ENCODE results near the gene FHOD3.

The FHOD3 gene

GRCh38 chr18:36297417-36298125 lies at the start of gene FHOD3:
FHOD3 (plus strand) TSS chr18:36297713; CDS start chr18:36297836, 123 bp downstream.
- DNase-seq (ENCODE audit: low read depth), result no peak

DNA sequence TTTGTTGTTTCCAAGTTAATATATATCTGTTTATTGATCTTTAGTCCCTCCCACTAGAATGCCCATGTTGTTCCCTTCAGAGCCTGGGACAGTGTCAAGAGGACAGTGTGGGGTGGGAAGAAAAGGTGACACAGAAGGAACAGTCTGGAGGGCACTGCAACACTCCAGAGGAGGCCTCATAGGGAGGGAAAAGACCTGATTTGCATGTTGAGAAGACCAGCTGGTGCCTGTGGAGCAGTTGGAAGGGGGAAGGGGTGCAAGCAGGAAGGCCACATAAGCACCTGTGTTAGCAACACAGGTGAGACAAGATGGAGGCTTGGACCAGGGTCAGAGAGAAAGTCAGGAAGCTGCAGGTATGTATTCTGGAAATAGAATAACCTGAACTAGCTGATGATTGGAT lies 48.1 kb upstream of the FHOD3 start:
- DNase-seq (ENCODE audit: low read depth), result no peak

DNA sequence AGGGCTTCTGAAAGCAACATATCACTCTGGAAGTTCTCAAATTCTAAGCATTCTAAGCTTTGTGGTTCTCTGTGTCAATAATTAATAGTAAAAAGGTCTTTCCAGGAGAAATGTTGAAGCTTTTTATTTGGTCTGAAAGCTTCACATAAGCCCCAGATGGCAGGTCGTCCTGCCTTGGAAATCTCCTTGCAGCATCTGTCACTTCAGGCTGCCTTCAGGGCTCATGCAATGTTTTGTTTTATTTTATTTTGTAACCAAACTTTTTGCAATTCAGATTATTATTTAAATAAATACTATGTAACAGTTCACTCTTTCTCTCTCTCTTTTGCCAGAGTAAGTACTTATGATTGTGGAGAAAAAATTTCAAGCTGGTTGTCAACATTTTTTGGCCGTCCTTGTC lies 46.7 kb upstream of the FHOD3 start:
- no peak for DNase-seq (ENCODE audit: low read depth)

- no peak for DNase-seq (ENCODE audit: low read depth)
Measured at GRCh38 chr18:36255072-36255698, 42.3 kb upstream of the FHOD3 start.

DNA sequence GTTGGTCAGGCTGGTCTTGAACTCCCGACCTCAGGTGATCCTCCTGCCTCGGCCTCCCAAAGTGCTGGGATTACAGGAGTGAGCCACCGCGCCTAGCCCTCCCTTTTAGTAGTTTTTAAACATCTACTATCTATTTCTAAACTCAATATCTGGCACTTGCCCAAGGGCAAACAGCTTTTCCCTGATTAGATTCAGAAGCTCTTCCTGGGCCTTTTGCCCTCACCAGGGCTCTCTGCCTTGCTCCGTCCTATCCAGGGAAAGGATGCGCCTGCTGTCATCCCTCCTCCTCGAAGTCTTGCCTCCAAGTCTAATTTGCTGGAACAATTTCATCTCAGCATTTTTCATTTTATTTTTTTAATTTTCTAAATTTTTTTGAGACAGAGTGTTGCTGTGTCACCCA lies 41.4 kb upstream of the FHOD3 start:
- DNase-seq (ENCODE audit: low read depth), result no peak

GRCh38 chr18:36262971-36263370 lies 34.5 kb upstream of the FHOD3 start:
- DNase-seq (ENCODE audit: low read depth), result no peak

DNA sequence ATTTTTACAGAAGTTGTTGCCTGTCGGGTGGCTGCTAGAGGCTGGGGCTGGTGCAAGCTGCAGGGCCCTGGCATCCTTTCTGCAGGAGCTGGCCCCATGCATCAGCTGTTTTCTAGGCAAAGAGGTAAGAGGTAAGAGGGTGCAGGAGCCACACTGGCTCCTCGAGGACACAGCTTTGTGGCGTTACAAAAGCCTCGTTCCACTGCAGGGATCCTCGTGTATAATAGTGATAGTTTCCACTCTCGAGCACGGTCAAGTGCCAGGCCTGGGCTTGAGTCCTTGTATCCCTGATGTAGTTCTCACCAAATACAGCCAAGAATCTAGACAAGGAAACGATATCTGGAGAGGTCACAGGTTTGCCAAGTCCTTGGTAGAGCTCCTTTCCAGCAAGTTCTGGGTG lies 33.2 kb upstream of the FHOD3 start:
- no peak for DNase-seq (ENCODE audit: low read depth)

DNA sequence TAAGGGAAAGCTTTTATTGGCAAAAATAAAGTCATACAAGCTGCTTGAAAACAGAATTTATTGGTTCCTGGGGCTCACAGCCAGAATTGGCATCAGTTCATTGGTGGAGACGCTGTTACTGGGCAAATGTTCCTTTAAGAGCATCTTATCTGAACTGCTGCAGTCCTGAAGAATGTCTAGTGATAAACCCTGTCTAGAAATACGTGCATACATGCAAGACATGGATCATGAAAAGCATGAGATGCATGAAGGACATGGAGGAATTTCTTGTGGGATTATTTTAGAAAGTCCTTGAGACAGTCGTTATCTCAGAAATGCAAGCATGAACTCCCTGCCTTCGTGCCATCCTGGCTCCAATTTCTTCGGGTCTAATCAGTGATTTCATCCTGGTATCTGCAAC lies 32.5 kb upstream of the FHOD3 start:
- DNase-seq (ENCODE audit: low read depth), result no peak

GRCh38 chr18:36269157-36269556 lies 28.4 kb upstream of the FHOD3 start:
- DNase-seq (ENCODE audit: low read depth), result no peak

DNA sequence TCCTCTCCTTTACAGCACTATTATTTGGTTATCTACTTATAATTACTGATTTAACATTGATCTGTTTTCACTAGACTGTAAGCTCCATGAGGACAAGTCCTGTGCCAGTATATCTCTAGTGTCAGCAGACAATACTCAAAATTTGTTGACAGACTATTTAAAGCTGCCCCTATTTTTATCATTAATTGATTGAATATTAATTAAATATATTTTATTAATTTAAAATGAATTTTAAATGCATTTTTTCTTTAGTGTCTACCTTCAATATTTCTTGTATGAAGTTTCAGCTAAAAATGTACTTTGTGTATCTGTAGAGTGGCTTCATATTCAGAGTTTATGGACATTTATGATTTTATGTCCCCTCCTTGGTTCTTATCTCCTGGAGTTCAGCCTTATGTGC lies 26.4 kb upstream of the FHOD3 start:
- DNase-seq (ENCODE audit: low read depth), result no peak

DNA sequence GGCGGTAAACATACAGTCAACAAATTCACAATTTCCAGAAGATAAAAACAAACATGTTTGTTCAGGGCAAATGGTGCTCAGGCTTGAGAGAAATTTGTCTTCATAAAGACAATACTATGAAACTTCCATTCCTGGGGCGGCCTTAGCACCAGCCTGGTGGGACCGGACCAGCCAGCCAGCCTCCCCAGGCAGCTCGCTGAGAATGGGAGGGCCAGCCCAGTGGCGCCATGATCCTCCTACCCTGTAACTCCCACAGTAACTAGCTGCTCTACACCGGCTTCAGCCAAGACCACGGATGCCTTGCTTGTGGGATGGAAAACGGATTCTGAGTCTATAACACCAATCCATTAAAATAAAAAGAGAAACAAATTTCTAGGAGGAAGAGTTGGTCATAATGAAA lies 24.2 kb upstream of the FHOD3 start:
- no peak for DNase-seq (ENCODE audit: low read depth)

DNA sequence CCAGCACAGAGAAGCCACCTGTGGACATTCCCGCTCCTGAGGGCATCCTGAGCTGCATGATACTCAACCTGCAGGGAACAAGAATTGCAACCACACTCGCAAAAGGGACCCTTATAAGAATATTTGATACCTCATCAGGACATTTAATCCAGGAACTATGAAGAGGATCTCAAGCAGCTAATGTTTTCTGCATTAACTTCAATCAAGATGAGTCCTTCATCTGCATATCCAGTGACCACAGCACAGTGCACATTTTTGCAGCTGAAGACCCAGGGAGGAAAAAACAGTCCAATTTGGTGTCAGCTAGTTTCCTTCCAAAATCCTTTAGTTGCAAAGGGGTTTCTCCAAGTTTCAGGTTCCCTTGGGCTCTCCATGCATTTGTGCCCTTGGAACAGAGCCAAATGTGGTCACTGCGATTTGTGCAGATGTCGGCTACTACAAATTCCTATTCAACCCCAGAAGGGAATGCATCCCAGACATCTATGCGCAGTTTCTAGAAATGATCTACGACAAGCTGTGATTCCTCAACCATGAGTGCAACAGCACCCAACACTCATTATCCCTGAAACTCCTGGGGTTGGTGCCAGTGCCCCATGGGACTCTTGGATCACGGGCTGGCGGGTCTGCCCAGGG lies 23.3 kb upstream of the FHOD3 start:
- no peak for DNase-seq (ENCODE audit: low read depth)

DNA sequence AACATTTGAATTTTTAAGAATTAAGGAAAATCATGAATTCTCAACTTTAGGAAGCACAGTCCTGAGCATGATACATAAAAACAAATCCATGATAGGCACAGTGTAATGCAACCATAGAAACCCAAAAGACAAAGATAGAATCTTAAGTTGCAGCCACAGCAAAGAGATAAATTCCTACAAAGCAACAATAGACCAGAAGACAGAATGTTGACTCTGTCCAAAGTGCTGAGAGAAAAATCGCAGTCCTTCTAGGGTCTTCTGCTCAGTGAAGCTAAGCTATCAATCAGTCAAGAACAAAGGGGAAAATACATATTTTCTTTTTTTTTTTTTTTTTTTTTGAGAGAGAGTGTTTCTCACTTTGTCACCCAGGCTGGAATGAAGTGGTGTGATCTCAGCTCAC lies 22.0 kb upstream of the FHOD3 start:
- DNase-seq (ENCODE audit: low read depth), result no peak

DNA sequence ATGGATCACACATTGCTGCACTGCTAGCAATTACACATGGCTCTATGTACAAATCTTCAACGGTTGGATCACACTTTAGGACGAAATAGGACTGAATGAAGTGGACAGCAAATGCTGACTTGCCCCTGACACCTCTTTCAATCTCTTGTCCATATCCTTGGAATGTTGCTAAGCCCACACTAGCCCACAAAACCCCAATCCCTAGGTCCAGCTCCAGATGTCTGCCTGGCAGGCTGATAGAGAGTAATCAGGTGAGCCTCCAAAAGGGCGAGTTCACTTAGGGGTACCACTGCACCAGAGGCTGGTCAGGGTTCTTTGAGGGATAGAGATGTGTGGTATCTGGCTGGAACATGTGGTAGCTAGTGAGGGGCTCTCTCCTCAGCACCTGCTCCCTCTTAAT lies 18.5 kb upstream of the FHOD3 start:
- DNase-seq (ENCODE audit: low read depth), result no peak

DNA sequence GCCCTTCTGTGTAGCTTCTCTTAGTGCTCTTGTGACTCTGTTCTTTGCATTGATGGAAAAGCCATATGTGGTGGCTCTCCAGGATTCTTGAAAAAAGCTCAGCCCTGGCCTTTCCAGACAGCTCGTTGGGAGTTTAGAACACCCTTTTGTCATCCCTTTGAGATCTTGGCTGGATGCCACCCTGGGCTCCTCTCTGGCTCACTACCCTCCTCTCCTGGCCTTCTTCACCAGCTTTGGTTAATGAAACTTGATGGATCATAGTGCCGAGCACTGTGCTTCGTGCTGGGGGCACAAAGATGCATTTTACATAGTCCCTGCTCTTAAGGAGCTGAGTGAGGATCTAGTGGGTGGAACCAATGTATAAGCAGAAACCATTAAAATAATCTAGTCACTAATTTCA lies 15.6 kb upstream of the FHOD3 start:
- no peak for DNase-seq (ENCODE audit: low read depth)

GRCh38 chr18:36283448-36283847 lies 14.1 kb upstream of the FHOD3 start:
- no peak for DNase-seq (ENCODE audit: low read depth)

DNA sequence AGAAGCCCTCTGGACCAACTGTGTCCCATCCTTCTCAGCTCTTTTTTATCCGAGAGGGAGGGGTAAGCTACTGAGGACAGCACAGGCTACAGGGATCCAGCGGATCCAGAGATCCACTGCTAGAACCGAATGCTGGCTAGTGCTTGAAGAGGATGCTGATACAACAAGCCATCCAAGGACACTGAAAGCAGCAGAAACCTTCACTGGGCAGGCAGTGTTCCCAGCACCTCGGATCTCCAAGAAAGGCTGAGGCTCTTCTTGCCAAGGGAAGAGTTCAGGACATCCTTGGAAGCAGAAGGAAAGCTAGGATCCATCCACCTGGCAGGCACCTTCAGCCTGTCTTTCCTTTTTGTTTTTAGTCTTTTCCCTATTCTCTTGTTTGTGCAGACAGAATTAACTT lies 13.2 kb upstream of the FHOD3 start:
- DNase-seq (ENCODE audit: low read depth), result no peak

DNA sequence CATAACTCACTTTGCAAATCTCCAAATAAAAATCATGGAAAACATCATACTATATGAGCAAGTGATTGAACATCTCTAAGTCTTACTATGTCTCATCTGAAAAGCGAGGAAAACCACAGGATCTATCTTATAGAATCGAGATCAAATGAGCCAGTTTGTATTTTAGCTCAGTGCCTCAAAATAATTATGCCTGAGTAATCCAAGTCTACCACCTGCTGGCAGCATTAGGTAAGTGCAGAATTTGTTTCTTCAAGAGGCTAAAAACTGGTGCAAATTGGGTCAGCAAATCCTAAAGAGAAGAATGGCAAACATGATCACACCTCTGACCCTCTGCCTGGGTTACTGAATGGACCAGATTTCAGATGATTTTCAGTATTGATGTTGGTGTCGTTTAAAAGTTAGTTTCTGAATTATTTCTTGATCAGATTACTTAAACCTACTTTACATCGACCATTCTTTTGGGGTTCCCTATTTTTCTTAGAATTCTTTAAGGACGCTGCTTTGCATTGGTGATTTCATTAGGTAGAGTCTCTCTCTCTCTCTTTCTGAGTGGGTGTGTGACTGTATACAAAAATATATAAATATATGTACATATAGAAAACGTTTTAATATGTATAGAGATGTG lies 12.7 kb upstream of the FHOD3 start:
- no peak for DNase-seq (ENCODE audit: low read depth)

GRCh38 chr18:36287653-36288052 lies 9.9 kb upstream of the FHOD3 start:
- no peak for DNase-seq (ENCODE audit: low read depth)

GRCh38 chr18:36288689-36289088 lies 8.8 kb upstream of the FHOD3 start:
- no peak for DNase-seq (ENCODE audit: low read depth)

GRCh38 chr18:36294031-36294430 lies 3.5 kb upstream of the FHOD3 start:
- DNase-seq (ENCODE audit: low read depth), result no peak

DNA sequence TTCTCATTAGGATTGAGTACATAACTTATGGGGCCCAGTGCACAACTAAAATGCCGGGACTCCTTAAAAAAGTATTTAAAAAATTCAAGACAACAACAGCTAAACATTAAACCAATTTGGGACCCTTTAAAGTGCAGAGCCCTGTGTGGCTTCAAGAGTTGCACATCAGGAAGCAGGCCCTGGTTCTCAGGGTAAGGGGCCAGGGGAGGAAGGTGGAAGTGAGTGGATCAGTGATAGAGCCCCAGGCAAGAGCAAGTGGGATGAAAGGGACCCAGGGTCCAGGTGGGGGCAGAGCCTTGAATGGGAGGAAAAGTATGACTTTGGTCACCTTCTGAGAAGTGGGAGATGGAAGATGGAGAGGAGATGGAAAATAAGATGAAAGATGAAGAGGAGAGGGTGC lies 2.3 kb upstream of the FHOD3 start:
- DNase-seq (ENCODE audit: low read depth), result no peak

GRCh38 chr18:36295880-36296301 lies 1.6 kb upstream of the FHOD3 start:
- no peak for DNase-seq (ENCODE audit: low read depth)
